GM21786 (cell line): ENCODE measurements around the gene SH2D7.
A peak's percentile ranks its signal among the peaks of the same experiment; 100 is the strongest.

Source experiments
- ATAC-seq: cut with Tn5 transposase; IDR thresholded peaks from one replicate; pipeline ENCODE4 v1.9.1; 2021; ENCODE audit not compliant: unreplicated experiment

SH2D7 gene

GRCh38 chr15:78077053-78077870 is 15.1 kb upstream of the SH2D7 start, which contains the start of gene TBC1D2B:
TBC1D2B (minus strand) TSS chr15:78077711; CDS start chr15:78077652, 59 bp downstream.
- ATAC-seq, result peak; percentile 57

GRCh38 chr15:78077871-78078210 is 14.5 kb upstream of the SH2D7 start:
- ATAC-seq, result peak; percentile 14

- no peak for ATAC-seq
These were observed 12.9 kb upstream of the SH2D7 start for GRCh38 chr15:78079298-78080087.

- ATAC-seq, result no peak
These were observed 12.3 kb upstream of the SH2D7 start for GRCh38 chr15:78080088-78080460.

GRCh38 chr15:78082106-78082742 is 10.1 kb upstream of the SH2D7 start:
- no peak for ATAC-seq

GRCh38 chr15:78082743-78083110 is 9.6 kb upstream of the SH2D7 start:
- ATAC-seq, result no peak

GRCh38 chr15:78083186-78083585 is 9.2 kb upstream of the SH2D7 start:
- ATAC-seq, result no peak

GRCh38 chr15:78083687-78084448 is 8.5 kb upstream of the SH2D7 start:
- no peak for ATAC-seq

GRCh38 chr15:78084449-78084750 is 8.0 kb upstream of the SH2D7 start:
- no peak for ATAC-seq

GRCh38 chr15:78085928-78086327 is 6.4 kb upstream of the SH2D7 start:
- ATAC-seq, result no peak

GRCh38 chr15:78087951-78088772 is 4.2 kb upstream of the SH2D7 start:
- ATAC-seq, result peak; percentile 75

- no peak for ATAC-seq
These were observed 3.6 kb upstream of the SH2D7 start for GRCh38 chr15:78088773-78089080.

- ATAC-seq, result no peak
These were observed 1.8 kb upstream of the SH2D7 start for GRCh38 chr15:78090422-78091063.

GRCh38 chr15:78093242-78094020 is 1.1 kb downstream of the SH2D7 start:
- ATAC-seq, result no peak

GRCh38 chr15:78097667-78098066 is 5.3 kb downstream of the SH2D7 start:
- ATAC-seq, result no peak

GRCh38 chr15:78098131-78098755 is 5.9 kb downstream of the SH2D7 start:
- ATAC-seq, result no peak

GRCh38 chr15:78100886-78101285 is 8.5 kb downstream of the SH2D7 start:
- no peak for ATAC-seq

- ATAC-seq, result no peak
These were observed 9.2 kb downstream of the SH2D7 start for GRCh38 chr15:78101423-78102105.
